Measurements from ENCODE around the gene ATAD5.
A peak's percentile ranks its signal among the peaks of the same experiment; 100 is the strongest.
"Not testable (repeated sequence)": the region's sequence is repeated elsewhere in the genome, so short reads cannot be mapped to it uniquely, and the experiment has no call there.

ATAD5 gene, protein sequence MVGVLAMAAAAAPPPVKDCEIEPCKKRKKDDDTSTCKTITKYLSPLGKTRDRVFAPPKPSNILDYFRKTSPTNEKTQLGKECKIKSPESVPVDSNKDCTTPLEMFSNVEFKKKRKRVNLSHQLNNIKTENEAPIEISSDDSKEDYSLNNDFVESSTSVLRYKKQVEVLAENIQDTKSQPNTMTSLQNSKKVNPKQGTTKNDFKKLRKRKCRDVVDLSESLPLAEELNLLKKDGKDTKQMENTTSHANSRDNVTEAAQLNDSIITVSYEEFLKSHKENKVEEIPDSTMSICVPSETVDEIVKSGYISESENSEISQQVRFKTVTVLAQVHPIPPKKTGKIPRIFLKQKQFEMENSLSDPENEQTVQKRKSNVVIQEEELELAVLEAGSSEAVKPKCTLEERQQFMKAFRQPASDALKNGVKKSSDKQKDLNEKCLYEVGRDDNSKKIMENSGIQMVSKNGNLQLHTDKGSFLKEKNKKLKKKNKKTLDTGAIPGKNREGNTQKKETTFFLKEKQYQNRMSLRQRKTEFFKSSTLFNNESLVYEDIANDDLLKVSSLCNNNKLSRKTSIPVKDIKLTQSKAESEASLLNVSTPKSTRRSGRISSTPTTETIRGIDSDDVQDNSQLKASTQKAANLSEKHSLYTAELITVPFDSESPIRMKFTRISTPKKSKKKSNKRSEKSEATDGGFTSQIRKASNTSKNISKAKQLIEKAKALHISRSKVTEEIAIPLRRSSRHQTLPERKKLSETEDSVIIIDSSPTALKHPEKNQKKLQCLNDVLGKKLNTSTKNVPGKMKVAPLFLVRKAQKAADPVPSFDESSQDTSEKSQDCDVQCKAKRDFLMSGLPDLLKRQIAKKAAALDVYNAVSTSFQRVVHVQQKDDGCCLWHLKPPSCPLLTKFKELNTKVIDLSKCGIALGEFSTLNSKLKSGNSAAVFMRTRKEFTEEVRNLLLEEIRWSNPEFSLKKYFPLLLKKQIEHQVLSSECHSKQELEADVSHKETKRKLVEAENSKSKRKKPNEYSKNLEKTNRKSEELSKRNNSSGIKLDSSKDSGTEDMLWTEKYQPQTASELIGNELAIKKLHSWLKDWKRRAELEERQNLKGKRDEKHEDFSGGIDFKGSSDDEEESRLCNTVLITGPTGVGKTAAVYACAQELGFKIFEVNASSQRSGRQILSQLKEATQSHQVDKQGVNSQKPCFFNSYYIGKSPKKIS (N-terminal part only)

DNA sequence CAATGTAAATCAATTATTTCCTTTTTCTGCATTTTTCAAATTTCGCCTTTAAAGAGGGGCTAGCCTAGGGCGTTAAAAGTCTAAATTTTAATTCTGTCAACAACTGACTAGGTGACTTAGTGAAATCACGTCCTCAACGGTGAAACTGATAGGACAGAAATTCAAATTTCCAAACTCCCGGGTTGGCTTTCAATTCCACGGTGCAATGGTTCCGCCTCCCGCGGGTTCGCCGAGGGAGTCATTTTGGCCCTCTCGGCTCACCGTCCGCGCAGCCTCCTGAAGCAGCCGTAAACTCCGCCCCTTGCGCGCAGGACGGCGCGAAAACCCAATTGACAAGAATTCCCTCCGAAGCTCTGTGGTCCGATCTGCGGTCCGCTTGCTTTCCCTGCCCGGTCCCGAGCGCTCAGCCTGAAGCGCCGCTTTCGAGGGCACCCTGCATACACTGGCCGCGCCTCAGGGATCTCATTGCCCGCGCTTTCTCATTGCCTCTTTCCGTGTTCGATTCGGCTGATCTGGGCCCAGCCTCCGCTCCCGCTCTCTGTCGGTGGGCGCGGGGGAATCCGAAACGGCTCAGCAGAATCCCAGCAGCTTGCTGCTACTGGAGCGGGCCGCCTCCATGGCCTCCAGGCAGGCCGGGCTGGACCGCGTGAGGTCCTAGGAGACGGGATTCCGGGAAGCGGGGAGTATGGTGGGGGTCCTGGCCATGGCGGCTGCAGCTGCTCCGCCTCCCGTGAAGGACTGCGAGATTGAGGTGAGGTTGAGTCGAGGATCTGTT, at the start of gene ATAD5:
TSS of gene ATAD5 (plus strand) at position 304 of the 775 bp plus-strand sequence. CDS start at position 686, 382 bp downstream.
- DNase-seq: peak; percentile 82

DNA sequence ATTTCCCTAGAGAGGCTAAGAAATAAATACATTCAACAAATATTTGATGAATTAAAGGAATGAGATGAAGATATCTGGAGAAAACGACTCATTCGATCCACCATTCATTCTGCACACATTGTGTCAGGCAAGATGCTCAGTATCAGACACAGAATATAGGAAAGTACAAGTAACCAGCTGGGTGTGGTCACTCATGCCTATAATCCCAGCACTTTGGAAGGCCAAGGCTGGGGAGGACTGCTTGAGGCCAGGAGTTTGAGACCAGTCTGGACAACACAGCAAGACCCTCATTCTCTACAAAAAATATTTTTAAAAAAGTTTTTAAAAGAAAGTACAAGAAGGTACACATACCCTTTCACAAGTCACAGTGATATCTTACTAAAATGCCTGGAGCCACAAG, 49.6 kb upstream of the ATAD5 start:
- no peak for DNase-seq

DNA sequence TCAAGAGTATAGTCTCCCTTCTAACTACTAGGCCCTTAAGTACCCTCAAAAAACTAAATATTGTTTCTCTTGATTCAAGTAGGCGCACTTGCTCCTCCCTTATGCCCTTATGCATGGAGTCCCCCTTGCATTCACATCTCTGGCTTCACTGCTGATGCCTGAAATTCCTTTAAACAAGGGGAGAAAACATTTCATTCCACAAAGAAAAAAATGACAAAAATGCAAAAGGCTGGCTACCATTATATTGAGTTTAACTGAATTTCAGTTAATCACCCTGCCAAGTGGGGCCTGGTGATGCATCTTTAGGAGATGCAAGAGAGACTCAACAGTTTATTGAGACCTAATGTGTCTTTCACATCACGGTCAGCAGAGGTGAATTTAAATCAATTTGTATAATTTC, 42.8 kb upstream of the ATAD5 start:
- DNase-seq: no peak

DNA sequence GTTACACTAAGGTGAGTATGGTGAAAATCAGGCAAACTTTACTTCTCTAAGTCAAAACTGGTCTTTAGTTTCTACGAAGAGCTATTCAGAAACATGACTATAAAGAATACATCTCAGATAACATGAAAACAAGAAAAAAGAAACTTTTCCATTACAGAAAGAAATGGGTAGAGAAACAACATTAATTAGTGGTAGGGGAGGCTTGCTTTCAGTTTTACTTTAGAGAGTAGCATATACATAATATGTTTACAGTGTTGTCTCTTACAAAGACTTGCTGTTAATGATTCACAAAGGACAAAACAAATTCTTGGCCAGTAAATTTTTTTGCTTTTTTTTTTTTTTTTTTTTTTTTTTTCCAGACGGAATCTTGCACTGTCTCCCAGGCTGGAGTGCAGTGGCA, 41.5 kb upstream of the ATAD5 start:
- no peak for DNase-seq

DNA sequence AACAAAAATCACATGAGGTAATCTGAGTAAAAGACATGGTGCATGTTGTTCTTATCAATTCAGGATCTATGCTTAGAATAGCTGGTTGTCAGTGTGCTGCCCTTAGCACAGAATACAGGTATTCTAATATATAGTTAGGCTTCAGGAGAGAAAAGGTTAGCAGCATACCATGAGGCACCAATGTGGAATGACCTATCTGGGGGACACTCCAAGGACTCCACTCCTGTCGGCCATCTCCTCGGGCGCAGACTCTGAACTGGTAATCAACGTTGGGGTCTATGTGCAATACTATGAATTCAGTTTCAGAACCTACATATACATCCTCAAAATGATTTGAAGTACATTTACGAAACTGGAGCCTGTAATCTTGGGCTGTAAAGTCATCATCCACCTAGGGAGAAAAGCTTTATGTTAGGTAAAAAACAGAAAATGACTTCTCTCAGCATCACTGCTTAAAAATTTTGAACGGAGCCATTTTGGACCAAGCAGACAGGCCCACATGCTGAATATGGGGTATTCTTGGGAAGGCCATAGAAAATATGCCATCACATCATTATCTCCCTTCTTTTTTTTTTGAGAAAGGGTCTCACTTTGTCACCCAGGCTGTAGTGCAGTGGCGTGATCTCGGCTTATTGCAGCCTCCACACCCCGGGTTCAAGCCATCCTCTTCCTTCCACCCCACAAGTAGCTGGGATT, 38.3 kb upstream of the ATAD5 start:
- DNase-seq: no peak

DNA sequence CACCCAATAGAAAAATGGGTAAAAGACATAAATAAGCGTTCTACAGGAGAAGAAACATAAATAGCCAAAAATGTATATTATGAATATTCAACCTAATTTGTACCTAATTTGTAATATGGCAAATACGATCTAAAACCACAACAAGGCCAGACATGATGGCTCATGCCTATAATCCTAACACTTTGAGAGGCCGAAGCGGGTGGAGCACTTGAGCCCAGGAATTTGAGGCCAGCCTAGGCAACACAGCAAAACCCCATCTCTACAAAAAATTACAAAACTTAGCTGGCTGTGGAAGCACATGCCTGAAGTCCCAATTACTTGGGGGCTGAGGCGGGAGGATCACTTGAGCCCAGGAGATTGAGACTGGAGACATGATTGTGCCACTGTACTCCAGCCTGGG, 37.4 kb upstream of the ATAD5 start:
- DNase-seq: no peak

DNA sequence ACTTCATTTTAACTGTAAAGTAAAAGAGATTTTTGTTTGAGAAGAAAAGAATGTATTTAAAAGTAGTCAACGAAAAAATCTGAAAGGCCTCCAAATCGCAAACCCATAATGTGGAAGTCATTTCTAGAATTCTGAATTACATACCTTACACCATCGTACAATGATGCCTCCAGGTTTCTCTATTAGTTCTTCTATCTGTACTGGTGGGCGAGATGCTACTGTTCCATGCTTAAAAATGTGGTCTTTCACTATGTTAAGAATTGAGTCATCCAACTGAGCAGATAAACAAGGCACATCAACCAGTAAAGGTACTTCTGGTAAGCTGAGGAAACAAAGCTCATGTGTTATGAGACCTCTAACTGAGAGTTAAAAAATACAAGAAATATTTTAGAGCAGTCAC, 35.8 kb upstream of the ATAD5 start:
- DNase-seq: no peak

DNA sequence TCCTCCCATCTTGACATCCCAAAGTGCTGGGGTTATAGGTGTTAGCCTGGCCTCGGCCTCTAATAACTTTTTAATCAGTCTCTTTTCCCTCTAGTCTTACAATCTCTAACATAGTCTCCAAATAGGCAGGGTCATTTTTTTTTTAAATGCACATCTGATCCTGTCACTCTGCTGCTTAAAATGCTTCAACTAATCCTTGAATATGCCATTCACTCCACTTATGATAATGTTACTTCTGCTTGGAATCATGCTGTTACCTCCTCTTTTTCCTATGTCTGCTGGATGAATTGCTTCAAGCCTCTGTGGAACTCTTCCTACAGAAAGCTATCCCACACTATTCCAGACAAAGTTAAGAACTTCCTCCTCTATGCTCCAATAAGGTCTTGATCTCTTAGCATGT, 30.1 kb upstream of the ATAD5 start:
- no peak for DNase-seq

DNA sequence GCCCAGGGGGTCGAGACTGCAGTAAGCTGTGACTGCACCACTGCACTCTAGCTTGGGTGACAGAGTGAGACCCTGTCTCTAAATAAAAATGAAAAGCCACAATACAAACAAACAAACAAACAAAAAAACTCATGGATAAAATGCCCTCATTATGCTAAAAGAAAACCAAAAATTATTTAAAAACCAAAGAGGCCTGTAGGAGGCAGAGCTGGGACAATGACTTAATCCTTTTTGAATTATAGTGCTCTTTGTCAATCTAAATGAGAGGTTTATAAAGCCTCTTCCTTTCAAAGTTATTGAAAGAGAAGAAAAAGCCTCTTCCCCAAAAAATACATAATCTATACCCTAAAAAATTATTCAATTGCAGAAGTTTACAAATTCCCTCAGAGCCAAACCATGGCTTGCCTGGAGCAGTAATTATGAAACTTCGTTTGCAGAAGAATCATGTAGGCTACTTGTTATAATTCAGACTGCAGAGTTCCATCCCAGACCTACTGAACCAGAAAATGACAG, 25.8 kb upstream of the ATAD5 start:
- no peak for DNase-seq

DNA sequence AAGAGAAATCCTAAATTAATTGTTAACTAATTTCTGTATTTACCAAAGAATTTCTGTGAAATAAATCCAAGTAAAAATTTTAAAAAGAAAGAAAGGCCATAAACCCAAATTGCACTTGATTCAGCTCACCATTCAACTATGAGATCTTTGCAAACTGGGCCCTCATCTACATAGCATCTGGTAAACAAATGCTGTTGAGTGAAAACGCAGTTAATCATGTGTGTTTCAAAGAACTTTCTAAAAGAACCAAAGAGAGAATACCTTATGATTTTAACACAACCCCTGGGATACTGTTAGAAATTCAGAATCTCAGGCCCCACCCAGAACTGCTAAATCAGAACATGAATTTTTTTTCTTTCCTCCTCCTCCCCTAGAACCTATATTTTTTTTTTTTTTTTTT, 23.9 kb upstream of the ATAD5 start:
- DNase-seq: no peak

DNA sequence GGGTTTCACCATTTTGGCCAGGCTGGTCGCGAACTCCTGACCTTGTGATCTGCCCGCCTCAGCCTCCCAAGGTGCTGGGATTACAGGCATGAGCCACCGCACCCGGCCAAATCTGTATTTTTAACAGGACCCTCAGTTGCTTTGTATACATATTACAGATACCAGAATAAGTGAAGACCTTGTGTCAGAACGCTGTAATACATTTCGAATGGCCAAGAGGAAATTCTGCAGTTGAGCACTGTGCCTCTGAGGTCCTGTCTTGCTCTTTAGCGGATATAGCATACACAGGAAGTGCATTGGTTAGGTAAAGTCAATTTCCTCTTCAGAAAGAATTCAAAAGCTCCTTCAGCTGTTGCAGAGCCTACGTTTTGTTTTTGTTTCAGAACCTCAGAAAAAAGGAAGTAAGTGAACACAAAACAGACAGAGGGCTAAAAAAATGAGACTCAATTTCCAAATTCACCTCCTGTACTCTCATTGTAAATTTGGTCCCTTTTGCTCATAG, 22.9 kb upstream of the ATAD5 start:
- no peak for DNase-seq

DNA sequence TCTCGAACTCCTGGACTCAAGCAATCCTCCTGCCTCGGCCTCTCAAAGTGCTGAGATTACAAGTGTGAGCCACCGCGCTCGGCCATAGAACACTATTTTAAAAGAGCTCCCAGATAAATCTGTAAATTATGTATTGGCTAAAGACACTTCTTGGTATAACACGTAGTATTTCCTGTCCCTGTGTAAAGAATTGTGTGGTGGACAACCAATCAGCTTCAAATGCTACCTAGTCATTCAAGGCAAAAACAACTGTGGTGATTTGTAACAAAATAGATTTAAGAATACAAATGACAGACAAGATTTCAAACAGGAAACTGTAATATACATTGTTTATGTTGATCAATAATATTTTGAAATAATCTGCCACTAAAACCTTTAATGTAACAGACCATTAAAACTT, 21.9 kb upstream of the ATAD5 start:
- DNase-seq: no peak

DNA sequence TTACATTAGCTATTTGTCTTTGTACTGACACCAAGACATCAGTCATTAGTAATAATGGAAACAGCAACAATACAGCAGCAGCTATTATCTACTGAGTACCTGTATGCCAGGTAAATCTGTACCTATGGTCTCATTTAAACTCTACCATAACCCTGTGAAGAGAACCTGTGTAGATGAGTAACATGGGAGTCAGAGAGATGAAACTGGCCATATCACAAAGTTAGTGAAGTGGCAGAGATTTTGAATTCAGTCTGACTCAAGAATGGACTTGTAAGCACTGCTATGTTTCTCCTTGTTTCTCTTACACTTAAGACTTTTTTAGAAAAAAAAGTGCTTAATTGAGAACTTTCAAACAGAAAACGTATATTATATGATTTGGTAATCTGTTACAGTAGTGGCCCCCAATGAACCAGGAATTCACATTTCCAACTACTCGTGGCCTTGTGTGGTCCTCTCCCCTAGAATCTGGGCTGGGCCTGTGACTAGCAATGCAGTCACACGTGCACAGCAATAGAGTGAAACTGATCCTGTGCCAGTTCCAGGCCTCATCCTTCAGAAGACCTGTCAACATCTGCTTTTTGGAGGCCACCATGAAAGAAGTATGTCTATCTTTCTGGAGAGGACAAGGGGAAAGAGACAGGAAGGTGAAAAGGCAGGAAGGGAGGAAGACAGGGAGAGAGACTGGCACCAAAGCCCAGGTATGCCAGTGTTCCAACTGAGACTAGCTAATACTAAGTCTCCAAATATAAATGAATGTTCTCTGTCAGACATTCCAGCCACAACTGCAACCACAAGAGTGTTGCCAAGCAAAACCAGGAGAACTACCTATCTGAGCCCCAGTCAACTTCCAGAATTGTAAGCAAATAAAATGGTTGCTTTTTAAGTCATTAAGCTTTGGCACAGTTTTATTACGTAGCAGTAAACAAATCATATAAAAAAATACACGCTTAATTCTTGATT, 19.3 kb upstream of the ATAD5 start:
- no peak for DNase-seq

DNA sequence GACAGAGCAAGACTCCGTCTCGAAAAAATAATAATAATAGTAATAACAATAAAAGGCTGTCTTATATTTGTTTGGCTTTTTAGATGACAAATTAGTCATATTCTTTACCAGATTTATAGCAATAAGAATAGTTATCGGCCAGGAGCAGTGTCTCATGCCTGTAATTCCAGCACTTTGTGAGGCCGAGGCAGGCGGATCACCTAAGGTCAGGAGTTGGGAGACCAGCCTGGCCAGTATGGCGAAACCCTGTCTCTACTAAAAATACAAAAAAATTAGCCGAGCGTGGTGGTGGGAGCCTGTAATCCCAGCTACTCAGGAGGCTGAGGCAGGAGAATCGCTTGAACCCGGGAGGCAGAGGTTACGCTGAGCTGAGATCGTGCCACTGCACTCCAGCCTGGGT, 17.5 kb upstream of the ATAD5 start:
- not testable (repeated sequence) for DNase-seq

DNA sequence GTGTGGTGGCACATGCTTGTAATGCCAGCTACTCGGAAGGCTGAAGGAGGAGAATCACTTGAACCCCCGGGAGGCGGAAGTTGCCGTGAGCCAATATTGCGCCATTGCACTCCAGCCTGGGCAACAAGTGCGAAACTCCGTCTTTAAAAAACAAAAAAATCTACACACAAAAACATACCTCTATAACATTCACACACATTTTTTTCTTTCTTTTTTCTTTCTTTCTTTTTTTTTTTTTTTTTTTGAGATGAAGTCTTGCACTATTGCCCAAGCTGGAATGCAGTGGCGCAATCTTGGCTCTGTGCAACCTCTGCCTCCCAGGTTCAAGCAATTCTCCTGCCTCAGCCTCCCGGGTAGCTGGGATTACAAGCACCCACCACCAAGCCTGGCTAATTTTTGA, 16.9 kb upstream of the ATAD5 start:
- DNase-seq: not testable (repeated sequence)

DNA sequence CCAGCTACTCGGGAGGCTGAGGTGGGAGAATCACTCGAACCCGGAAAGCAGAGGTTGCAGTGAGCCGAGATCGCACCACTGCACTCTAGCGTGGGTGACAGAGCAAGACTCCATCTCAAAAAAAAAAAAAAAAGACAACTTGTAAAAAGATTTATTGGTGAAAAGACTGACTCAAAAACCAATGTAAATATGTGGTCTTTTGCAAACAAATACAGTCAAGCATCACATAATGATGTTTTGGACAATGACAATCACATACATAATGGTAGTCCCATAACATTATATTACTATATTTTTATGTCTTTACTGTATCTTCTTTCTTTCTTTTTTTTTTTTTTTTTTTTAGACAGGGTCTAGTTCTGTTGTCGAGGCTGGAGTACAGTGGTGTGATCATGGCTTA, 15.6 kb upstream of the ATAD5 start:
- no peak for DNase-seq

DNA sequence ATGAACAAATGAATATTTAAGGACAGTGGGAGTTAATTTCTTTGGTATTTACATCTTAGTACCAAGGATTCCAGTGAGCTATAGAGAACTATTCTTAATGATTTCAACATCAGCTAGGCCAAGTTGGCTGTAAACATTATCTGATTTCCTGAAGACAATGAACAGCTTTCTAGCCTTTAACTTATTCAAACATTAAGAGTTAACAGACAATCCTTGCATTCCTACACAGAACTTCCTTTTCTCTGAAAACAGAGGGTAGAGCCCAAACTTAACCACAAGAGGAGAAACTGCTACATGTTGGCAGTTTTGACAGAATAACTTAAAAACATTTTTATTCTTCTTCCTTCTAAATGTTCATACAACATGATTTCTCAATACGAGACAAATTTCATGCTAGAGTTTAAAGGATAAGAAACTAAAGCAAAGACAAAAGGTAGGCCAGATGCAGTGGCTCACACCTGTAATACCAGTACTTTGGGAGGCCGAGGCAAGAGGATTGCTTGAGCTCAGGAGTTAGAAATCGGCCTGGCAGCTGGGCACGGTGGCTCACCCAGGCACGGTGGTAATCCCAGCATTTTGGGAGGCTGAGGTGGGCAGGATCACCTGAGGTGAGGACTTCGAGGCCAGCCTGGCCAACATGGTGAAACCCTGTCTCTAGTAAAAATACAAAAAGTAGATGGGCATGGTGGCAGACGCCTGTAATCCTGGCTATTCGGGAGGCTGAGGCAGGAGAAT, 11.6 kb upstream of the ATAD5 start:
- DNase-seq: no peak

DNA sequence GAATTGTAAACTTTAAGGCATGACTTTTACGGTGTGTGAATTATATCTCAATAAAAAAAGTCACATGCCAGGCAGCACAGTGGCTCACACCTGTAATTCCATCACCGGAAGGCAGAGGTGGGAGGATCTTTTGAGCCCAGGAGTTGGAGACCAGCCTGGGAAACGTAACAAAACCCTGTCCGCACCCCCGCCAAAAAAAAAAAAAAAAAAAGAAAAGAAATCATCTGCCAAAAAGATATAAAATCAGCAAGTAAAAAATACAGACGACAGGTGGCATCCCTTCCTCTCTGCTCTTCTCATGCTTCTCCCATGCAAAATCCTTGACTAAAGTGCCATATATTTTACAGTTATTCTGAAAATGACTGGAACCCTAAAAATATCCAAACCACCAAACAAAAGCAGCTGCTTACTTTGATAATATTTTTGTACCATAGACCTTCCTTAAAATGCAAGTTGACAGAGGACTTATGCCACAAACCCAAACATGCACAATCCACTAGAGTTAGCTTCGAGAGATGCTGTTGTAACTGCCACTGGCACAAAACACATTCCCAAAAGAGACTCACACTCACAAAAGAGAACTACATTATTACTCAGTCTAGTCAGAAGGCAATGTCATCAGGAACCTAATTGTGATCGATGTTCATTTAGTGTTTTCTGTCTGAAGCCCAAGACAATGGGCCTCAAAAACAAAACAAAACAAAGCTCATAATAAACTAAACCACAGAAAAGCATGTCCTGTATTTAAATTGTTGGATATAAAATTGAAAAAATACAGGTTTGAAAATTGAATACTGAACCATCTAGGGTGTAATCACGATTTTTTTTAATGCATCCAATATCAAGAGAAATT, 9.7 kb upstream of the ATAD5 start:
- no peak for DNase-seq

DNA sequence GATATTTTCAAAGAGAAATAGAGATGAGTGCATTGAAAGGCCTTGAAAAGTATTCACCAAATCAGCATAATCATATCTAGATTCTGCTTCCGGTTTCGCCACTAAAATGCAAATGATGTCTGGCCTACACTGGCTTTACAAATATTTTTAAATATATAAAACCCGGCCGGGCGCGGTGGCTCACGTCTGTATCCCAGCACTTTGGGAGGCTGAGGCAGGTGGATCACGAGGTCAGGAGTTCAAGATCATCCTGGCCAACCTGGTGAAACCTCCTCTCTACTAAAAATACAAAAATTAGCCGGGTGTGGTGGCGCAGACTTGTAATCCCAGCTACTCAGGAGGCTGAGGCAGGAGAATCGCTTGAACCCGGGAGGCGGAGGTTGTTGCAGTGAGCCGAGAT, 8.8 kb upstream of the ATAD5 start:
- not testable (repeated sequence) for DNase-seq
